Stimulated activated CD4-positive, alpha-beta T cell treated with anti-CD3 and anti-CD28 coated beads, Interleukin-12 subunit alpha, Interleukin-12 subunit beta, amount 100 ng/mL, for 4 hours (primary cell): ENCODE measurements around the gene HBZ.
"Not testable (repeated sequence)": the region's sequence is repeated elsewhere in the genome, so short reads cannot be mapped to it uniquely, and the experiment has no call there.

Experiments
- DNase-seq: peaks from one replicate; pipeline ENCODE4 v3.0.0-alpha.2; 2020

The HBZ gene

DNA sequence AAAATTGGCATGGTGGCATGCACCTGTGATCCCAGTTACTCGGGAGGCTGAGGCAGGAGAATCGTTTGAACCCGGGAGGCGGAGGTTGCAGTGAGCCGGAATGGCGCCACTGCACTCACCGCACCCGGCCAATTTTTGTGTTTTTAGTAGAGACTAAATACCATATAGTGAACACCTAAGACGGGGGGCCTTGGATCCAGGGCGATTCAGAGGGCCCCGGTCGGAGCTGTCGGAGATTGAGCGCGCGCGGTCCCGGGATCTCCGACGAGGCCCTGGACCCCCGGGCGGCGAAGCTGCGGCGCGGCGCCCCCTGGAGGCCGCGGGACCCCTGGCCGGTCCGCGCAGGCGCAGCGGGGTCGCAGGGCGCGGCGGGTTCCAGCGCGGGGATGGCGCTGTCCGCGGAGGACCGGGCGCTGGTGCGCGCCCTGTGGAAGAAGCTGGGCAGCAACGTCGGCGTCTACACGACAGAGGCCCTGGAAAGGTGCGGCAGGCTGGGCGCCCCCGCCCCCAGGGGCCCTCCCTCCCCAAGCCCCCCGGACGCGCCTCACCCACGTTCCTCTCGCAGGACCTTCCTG lies 27.7 kb downstream of the HBZ start, which contains the start of gene HBQ1:
Gene HBQ1 (plus strand): TSS at position 359 of the 575 bp plus-strand sequence. CDS start 28 bp downstream, at position 387.
- DNase-seq = peak; percentile 35

DNA sequence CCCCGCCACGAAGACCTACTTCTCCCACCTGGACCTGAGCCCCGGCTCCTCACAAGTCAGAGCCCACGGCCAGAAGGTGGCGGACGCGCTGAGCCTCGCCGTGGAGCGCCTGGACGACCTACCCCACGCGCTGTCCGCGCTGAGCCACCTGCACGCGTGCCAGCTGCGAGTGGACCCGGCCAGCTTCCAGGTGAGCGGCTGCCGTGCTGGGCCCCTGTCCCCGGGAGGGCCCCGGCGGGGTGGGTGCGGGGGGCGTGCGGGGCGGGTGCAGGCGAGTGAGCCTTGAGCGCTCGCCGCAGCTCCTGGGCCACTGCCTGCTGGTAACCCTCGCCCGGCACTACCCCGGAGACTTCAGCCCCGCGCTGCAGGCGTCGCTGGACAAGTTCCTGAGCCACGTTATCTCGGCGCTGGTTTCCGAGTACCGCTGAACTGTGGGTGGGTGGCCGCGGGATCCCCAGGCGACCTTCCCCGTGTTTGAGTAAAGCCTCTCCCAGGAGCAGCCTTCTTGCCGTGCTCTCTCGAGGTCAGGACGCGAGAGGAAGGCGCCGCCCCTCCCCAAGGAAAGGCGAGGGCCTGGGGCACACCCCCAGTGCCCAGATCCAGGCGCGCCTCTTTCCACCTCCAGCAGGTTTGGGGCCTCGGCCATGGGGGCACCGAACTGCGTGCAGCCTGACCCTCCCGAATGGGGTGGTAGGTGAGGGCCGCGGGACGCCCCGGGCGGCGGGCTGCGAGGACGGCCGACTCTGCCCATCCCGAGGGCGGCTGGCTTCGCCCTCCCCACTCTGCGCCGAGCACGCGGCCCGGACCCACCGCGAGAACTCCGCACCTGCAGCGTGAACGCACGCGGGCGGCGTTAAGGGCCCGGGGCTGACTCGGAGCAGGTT lies 28.5 kb downstream of the HBZ start:
- peak; percentile 80 for DNase-seq

DNA sequence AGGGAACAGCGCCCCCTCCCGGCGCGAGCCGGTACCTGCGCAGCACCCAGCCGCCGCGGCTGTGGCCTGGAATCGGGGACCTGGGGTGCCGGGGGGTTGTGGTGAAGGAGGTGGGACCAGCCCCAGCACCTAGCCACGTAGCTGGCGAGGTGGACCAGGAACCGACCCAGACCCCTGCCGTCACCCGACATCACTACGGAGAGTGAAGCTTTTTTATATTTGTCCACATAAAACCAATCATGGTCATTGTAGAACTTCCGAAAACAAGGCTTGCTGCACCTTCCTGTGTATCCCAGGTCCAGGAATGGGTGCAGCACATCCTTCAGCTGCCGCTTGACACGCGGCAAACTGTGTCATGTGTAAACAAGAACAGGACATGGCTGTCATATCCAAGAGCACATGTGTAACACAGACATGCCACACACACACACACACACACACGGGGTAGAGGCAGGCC lies 29.1 kb downstream of the HBZ start:
- no peak for DNase-seq

DNA sequence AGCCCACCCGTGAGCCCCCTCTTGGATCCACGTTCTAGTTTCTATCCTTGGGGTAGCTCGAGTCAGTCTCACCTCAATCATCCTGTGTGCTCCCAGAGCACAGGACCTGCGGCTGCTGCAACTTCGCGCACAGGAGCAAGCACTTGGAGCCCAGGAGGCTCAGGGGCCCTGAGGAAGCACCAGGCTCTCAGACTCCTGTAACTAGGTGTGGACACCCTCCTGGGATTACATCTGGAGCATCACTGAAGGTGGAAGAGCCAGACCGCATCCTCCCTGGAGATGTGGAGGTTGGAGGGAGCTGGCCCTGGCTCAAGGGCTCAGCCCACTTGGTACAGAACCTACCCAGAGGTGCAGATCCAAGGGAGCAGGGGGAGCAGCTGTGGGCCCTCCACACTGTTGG lies 30.6 kb downstream of the HBZ start:
- no peak for DNase-seq

DNA sequence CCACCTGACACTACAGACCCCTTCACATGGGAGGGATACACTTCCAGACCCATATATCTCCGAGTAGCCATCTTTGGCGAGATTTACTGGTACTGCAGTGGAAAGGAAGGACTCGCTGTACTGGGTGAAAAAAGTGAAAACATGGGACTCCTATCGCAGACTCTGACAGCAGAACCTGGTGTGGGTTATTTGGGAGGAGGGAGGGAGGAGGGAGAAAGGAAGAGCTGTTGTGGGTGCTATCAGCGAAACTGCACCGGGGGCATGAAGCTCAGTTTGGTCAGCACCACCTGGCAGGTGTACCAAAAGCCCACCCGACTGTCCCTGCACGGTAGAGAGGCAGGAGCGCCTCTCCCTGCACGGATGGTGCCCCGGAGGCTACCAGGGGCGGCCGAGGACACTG lies 32.8 kb downstream of the HBZ start:
- no peak for DNase-seq

DNA sequence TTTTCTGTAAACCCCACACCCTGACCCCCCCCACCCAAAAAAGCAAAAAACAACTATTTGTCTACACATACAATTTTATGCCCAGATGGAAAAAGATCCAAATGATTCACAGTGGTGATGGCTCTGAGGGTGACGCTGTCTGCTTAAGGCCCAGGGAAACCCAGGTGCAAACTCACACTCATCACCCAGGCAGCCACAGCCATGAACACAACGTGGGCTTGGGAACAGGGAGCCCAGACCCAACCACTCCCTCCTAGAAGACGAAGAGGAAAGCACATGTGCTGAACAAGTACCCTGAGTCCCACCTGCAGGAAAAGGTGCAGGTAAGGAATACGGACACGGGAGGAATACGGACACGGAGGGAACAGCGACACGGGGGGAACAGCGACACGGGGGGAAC lies 33.2 kb downstream of the HBZ start:
- no peak for DNase-seq

DNA sequence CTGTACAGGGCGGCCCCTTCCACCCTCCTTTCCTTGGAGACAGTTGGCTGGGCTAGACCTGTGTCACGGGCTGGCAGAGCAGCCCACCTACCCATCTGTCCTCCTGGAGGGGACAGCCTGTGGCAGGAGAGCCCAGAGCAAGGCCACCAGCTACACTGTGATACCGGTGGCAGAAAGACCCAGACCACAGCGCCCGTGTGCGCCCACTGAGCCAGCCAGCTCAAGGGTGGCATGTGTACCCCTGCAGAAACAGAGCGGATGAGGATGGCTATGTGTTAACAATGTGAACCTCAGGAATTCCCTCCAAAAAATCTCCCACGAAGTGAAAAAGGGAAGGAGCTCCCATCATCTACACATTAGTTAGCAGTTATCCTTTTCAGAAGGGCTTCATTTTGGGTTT lies 34.9 kb downstream of the HBZ start:
- DNase-seq = no peak

DNA sequence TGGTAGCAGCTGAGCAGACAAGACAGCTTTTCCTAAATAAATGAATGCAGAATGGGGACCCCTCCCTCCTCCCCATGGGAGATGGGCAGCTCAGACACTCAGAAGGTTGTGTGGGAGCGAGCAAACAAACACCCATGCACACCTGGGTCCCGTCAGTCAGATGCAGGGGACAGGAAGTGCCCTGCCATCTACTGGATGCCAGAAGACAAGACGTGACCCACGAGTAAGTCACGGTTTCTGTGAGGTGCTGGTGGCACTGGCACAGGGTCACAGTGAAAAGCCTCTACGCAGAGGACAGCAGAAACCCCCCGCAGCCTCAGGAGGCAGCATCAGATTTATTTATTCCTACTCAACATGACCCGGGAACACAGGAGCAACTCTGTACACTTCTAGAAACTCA lies 36.2 kb downstream of the HBZ start:
- DNase-seq = no peak

DNA sequence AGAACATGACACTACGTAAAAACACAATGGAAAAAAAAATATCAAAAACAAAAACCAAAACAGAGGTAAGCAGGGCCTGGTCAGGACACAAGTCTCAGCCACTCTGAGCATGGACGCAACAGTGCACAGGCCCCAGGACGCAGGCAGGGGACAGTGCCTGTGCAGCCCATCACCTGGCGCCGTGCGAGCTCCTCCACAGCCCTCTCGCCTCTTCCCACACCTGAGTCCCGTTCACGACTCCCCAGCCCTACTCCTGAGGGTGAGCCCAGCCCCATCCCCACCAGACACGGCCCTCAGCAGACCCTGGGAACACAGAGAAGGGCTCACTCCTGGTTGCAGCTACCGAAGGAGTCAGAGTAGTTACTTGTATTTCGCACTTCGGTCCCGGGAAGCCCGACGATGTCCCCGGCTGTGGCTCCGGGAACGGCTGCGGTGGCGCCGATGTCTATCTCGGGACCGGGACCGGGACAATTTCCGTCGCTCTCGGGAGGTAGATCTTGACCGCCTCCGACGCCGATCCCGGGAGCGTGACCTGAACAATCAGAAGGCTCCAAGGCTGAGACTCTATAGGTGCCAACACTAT lies 37.3 kb downstream of the HBZ start:
- DNase-seq = no peak

DNA sequence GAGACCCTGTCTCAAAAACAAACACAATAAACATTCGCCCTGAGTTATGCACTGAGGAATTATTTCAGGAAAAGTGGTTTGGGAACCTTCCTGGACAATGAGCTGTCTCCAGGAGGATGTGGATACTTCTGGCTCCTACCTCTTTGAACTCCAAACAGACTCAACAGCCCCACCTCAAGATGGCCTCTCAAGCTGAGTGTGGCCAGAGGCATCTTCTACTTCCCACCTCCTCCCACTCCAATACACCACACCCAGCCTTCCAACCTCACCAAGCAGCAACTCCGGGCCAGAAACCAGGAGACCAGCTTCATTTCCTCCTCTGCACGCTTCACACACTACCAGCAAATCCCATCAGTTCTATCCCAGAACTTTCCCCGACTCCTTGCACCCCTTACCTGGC lies 39.4 kb downstream of the HBZ start:
- DNase-seq = no peak

DNA sequence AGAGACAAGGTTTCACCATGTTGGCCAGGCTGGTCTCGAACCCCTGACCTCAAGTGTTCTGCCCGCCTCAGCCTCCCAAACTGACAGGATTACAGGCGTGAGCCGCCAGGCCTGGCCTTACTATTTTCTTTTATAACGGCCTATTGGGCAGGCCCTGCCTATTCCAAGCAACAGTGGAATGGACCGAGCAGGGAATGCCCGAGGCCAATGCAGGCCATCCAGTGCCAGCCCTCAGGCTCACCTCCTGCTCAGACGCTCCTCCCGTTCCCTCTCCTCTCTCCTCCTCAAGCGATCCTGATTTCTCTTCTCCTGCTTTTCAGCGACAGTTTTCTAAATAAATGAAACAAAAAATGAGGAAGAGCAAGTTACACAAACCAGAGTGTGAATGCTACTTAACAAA lies 40.2 kb downstream of the HBZ start:
- no peak for DNase-seq

DNA sequence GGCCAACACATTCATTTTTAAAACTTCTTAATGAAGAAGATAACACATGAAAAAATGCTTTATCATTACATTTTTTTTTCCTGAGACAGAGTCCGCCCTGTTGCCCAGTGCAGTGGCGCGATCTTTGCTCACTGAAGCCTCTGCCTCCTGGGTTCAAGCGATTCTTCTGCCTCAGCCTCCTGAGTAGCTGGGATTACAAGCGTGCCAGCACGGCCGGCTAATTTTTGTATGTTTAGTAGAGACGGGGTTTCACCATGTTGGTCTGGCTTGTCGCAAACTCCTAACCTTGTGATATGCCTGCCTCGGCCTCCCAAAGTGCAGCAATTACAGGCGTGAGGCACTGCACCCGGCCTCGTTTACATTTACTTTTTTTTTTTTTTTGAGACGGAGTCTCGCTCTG lies 41.0 kb downstream of the HBZ start:
- no peak for DNase-seq

DNA sequence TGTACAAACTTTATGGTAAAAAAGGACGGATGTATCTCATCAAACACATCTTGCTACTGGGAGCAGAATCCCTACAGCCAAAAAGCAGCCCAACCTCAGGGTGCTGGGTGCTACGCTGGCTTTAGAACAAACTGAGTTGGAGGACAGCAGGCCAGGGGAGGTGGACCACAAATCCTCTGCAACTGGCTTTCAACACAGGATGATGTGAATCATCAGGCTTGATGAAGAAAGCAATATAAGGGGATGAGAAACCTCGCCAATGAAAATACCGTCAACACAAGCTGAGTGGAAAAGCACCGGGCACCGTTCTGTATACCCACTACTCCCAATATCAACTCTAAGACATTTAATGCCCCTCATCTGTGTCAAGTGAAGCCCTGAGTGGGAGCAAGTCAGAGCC lies 42.1 kb downstream of the HBZ start:
- no peak for DNase-seq

DNA sequence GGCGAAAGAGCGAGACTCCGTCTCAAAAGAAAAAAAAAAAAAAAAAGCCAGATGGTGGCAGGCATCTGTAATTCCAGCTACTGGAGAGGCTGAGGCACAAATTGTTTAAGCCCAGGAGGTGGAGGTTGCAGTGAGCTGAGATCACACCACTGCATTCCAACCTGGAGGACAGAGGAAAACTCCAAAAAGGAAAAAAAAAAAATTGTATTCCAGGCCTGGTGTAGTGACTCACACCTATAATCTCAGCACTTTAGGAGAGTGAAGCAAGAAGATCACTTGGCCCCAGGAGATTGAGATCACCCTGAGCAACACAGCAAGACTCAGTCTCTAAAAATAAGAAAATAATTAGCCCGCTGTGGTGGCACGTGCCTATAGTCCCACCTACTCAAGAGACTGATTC lies 47.9 kb downstream of the HBZ start:
- DNase-seq = no peak

DNA sequence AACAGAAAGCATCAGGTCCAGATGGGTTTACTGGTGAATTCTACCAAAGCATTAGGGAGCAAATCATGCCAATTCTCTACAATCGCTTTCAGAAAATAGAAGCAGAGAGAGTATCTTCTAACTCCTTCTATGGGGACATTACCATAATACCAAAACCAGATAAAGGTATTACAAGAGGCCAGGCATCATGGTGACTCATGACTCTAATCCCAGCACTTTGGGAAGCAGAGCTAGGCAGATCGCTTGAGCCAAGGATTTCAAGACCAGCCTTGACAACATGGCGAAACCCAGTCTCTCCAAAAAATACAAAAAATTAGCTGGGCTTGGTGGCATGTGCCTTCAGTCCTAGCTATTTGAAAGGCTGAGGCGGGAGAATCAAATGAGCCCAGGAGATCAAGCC lies 50.8 kb downstream of the HBZ start:
- no peak for DNase-seq

DNA sequence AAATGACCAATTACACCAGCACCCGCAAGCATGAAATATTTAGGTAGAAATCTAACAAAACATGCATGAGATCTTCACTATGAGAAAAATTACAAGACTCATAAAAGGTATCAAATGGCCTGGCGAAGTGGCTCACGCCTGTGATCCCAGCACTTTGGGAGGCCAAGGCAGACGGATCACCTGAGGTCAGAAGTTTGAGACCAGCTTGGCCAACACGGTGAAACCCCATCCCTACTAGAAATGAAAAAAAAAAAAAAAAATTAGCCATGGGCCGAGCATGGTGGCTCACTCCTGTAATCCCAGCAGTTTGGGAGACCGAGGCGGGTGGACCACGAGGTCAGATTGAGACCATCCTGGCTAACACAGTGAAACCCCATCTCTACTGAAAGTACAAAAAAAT lies 51.6 kb downstream of the HBZ start:
- DNase-seq = not testable (repeated sequence)
